Transverse colon (tissue), 4 donors: ENCODE results near the gene GSTT2B. TPM values are rescaled to one million over a fixed set of nuclear protein-coding genes. Genes with fewer than 3 reads are reported as not detected.

Experiments used
- DNase-seq: peaks from one replicate; pipeline ENCODE4 v3.0.0-alpha.2; 2019
- H3K27ac ChIP-seq, 4 donors: fragments of 200-600 bp; sonication (generic); 2 replicates each; pipeline ENCODE4 v1.5.1; 2016 to 2018; ENCODE audit warnings: inconsistent platforms in 4 of 4
- H3K27me3 ChIP-seq: fragments of 200-600 bp; sonication (generic); 2 replicates; pipeline ENCODE4 v1.5.1; 2017; ENCODE audit warnings: inconsistent platforms
- H3K36me3 ChIP-seq, 4 donors: fragments of 200-600 bp; sonication (generic); 2 replicates each; pipeline ENCODE4 v1.5.1; 2017 to 2019; ENCODE audit warnings: inconsistent platforms in 4 of 4
- H3K4me1 ChIP-seq, 4 donors: fragments of 200-600 bp; sonication (generic); 2 replicates each; pipeline ENCODE4 v1.5.1; 2017 to 2020; ENCODE audit warnings: inconsistent platforms in 4 of 4
- H3K4me3 ChIP-seq, 4 donors: fragments of 200-600 bp; sonication (generic); 1 replicate in 1 of 4; 2 replicates in 3 of 4; pipeline versions ENCODE4 v1.5.1 to v1.6.1; 2017 to 2019; ENCODE audit warnings: inconsistent platforms in 4 of 4
- H3K9me3 ChIP-seq, 2 donors: fragments of 200-600 bp; sonication (generic); 2 replicates each; pipeline ENCODE4 v1.5.1; 2017 to 2019; ENCODE audit warnings: inconsistent platforms in 2 of 2
- CTCF ChIP-seq, 5 experiments: fragments of 200-600 bp in 3 of 5; fragments of 450-650 bp in 2 of 5; sonication (generic) in 3 of 5; IDR thresholded peaks; 1 replicate in 2 of 5; 2 replicates in 3 of 5; pipeline ENCODE4 v1.5.1; 2016 to 2017; ENCODE audit warnings: antibody characterized with exemption in 5 of 5, inconsistent platforms in 3 of 5, mild to moderate bottlenecking in 2 of 5, moderate library complexity in 1 of 5
- EP300 ChIP-seq: sonication (generic); formaldehyde crosslinking; IDR thresholded peaks from one replicate; pipeline ENCODE4 v1.6.1; 2017; ENCODE audit warnings: antibody characterized with exemption, low read depth
- POLR2A ChIP-seq: fragments of 450-650 bp; IDR thresholded peaks from one replicate; pipeline ENCODE4 v1.6.1; 2016; ENCODE audit warnings: antibody characterized with exemption, mild to moderate bottlenecking, moderate library complexity
- POLR2AphosphoS5 ChIP-seq, 3 donors: sonication (generic); formaldehyde crosslinking; IDR thresholded peaks; one replicate each; pipeline ENCODE4 v1.6.1; 2016; ENCODE audit warnings: antibody characterized with exemption in 3 of 3
- WGBS, 2 donors: methylation state at CpG; one replicate each; pipeline ENCODE4 v1.1.5; 2018; ENCODE audit warnings: low coverage in 1 of 2; 5-methylcytosine and 5-hydroxymethylcytosine counted together
- in situ Hi-C, 4 donors: fragments of 200-750 bp; cut with MboI; loops; one replicate each; pipeline versions ENCODE4 v1.15.0 to v1.15.1; 2017; ENCODE audit warnings: low sequenced_read_pairs in 3 of 4, low pct_ligation_motif_present in 1 of 4, low pct_unique_long_range_greater_than_20kb in 1 of 4
- intact Hi-C: fragments of 100-400 bp; cut with DNase I; formaldehyde crosslinking; loops from one replicate; pipeline ENCODE4 v1.15.1; 2023; ENCODE audit warnings: low total_unique reads
- total RNA-seq, 4 donors: library from RNA; depleted of rRNA; stranded (reverse); fragments of >200 nt; gene quantifications; one replicate each; pipeline ENCODE4 v1.1.0, GENCODE V29; 2016

GSTT2B gene
- total RNA-seq, 4 donors from 2014 or later: 2.4 TPM; not detected in 3

- TF ChIP-seq POLR2AphosphoS5 (IDR thresholded peaks at IDR 0.05) (no peak), EP300 (no peak), CTCF (IDR thresholded peaks at IDR 0.05) (no peak), POLR2A (no peak)
- Histone ChIP-seq H3K27me3 (no peaks in the 10 kb centered on the region), H3K36me3 (no peaks in the 10 kb centered on the region), H3K27ac (no peak within 1 kb of the TSS), H3K4me3 (no peak within 1 kb of the TSS), H3K9me3 (no peaks in the 10 kb centered on the region), H3K4me1 (no peaks in the 10 kb centered on the region)
- DNase-seq: no peak
- intact Hi-C loops: no loop called here
- 40 to 82% methylated on average over 1 to 6 of the region's 6 CpGs for WGBS, 2 donors
- in situ Hi-C loops: no loop called here
Observed at GRCh38 chr22:24005201-24005600, 44.2 kb upstream of the GSTT2B start, which contains the start of gene GSTT4. GSTT4 (minus strand) TSS chr22:24005453; CDS start chr22:24005356, 97 bp downstream.

GRCh38 chr22:24003887-24004286 lies 42.9 kb upstream of the GSTT2B start:
- intact Hi-C loops: no loop called here

DNA sequence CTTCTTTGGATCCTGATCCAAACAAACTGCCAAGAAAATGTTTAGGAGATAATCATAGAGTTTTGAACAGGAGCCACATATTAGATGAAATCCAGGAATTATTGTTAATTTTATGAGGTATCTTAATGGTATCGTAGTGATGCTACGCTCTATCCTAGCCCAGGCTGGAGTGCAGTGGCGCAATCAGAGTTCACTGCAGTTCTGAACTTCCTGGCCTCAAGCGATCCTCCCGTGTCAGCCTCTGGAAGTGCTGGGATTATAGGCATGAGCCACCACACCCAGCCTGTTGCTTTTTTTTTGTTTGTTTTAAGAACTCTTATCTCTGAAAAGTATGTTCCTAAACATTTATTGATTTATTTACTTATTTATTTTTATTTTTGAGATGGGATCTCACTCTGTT lies 41.9 kb upstream of the GSTT2B start:
- Histone ChIP-seq H3K4me3 (no peak overlapping the region), H3K9me3 (no peaks in the 10 kb centered on the region), H3K27ac (no peak overlapping the region), H3K27me3 (no peaks in the 10 kb centered on the region), H3K4me1 (no peaks in the 10 kb centered on the region), H3K36me3 (no peaks in the 10 kb centered on the region)
- in situ Hi-C loops: no loop called here
- WGBS, 2 donors: 57 to 58% methylated on average over 2 to 5 of the region's 5 CpGs
- TF ChIP-seq CTCF (IDR thresholded peaks at IDR 0.05) (no peak), POLR2A (no peak), EP300 (no peak), POLR2AphosphoS5 (IDR thresholded peaks at IDR 0.05) (no peak)
- no peak for DNase-seq
- intact Hi-C loops: no loop called here

More at GRCh38 chr22:24003887-24004286, 42.9 kb upstream of the GSTT2B start:
- 73 to 78% methylated on average over 5 to 9 of the region's 9 CpGs for WGBS, 2 donors
- no peaks in the 10 kb centered on the region for H3K27me3 ChIP-seq
- TF ChIP-seq CTCF (IDR thresholded peaks at IDR 0.05) (no peak), POLR2AphosphoS5 (IDR thresholded peaks at IDR 0.05) (no peak), EP300 (no peak), POLR2A (no peak)
- no peak for DNase-seq
- H3K4me1 ChIP-seq: no peaks in the 10 kb centered on the region
- in situ Hi-C loops: no loop called here
- no peaks in the 10 kb centered on the region for H3K9me3 ChIP-seq
- no peak overlapping the region for H3K27ac ChIP-seq
- H3K4me3 ChIP-seq: no peak overlapping the region
- no peaks in the 10 kb centered on the region for H3K36me3 ChIP-seq

DNA sequence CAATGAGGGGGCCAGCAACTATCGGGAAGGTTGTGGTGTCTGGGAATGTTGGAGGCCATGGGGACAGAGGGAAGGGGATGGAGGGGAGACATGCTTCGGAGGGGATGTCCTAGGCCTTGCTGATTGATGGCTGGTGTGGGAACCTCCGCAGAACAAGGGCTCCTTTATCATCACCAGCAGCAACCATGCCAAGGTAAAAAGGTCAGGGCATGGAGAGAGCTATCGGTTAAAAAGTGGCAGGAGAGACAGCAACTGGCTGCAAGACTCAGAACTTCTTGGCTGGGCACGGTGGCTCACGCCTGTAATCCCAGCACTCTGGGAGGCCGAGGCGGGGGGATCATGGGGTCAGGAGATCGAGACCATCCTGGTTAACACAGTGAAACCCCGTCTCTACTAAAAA lies 41.3 kb upstream of the GSTT2B start:
- intact Hi-C loops: no loop called here
- no peak overlapping the region for H3K27ac ChIP-seq
- in situ Hi-C loops: no loop called here
- no peak overlapping the region for H3K4me3 ChIP-seq
- H3K36me3 ChIP-seq: no peaks in the 10 kb centered on the region
- DNase-seq: no peak
- H3K27me3 ChIP-seq: no peaks in the 10 kb centered on the region
- TF ChIP-seq POLR2A: no peak
- TF ChIP-seq CTCF (IDR thresholded peaks at IDR 0.05): no peak
- TF ChIP-seq EP300: no peak
- H3K9me3 ChIP-seq: no peaks in the 10 kb centered on the region
- H3K4me1 ChIP-seq: no peaks in the 10 kb centered on the region
- WGBS, 2 donors: 86% methylated on average over 10 of the region's 10 CpGs; no CpG with 5 or more reads in 1 of the 2 donors
